GM18508 (cell line): Measurements from ENCODE around the gene ZNF708.
"Not testable (repeated sequence)": the region's sequence is repeated elsewhere in the genome, so short reads cannot be mapped to it uniquely, and the experiment has no call there.

ENCODE experiments used
- ATAC-seq: cut with Tn5 transposase; IDR thresholded peaks from one replicate; pipeline ENCODE4 v1.9.1; 2021; ENCODE audit warnings: moderate number of reproducible peaks; ENCODE audit not compliant: insufficient read depth, unreplicated experiment

The ZNF708 gene

DNA sequence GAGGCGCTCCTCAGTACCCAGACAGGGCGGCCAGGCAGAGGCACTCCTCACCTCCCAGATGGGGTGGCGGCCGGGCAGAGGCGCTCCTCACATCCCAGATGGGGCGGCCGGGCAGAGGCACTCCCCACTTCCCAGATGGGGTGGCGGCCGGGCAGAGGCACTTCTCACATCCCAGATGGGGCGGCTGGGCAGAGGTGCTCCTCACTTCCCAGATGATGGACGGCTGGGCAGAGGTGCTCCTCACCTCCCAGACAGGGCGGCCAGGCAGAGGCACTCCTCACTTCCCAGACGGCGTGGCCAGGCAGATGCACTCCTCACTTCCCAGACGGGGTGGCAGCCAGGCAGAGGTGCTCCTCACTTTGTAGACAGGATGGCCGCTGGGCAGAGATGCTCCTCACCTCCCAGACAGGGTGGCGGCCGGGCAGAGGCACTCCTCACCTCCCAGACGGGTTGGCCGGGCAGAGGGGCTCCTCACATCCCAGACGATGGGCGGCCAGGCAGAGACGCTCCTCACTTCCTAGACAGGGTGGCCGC, 68.3 kb downstream of the ZNF708 start:
- ATAC-seq: not testable (repeated sequence)

DNA sequence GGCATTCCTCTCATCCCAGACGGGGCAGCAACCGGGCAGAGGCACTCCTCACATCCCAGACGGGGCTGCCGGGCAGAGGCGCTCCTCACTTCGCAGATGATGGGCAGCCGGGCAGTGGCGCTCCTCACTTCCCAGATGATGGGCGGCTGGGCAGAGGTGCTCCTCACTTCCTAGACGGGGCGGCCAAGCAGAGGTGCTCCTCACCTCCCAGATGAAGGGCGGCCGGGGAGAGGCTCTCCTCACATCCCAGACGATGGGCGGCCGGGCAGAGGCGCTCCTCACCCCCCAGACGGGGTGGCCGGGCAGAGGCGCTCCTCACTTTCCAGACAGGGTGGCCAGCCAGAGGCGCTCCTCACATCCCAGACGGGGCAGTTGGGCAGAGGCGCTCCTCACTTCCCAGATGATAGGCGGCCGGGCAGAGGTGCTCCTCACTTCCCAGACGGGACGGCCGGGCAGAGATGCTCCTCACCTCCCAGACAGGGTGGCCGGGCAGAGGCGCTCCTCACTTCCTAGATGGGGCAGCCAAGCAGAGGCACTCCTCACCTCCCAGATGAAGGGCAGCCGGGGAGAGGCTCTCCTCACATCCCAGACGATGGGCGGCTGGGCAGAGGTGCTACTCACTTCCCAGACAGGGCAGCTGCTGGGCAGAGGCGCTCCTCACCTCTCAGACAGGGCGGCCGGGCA, 68.9 kb downstream of the ZNF708 start:
- ATAC-seq: no peak

DNA sequence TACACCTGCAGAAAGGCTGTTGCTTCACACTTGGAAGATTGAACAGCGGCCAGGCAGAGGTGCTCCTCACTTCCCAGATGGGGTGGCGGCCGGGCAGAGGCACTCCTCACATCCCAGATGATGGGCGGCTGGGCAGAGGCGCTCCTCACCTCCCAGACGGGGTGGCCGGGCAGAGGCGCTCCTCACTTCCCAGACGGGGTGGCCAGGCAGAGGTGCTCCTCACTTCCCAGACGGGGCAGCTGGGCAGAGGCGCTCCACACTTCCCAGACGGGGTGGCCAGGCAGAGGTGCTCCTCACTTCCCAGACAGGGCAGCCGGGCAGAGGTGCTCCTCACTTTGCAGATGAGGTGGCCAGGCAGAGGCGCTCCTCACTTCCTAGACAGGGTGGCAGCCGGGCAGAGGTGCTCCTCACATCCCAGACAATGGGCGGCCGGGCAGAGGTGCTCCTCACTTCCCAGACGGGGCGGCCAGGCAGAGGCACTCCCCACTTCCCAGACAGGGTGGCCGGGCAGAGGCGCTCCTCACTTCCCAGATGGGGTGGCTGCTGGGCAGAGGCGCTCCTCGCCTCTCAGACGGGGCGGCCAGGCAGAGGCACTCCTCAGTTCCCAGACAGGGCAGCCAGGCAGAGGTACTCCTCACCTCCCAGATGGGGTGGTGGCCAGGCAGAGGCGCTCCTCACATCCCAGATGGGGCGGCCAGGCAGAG, 69.6 kb downstream of the ZNF708 start:
- not testable (repeated sequence) for ATAC-seq

DNA sequence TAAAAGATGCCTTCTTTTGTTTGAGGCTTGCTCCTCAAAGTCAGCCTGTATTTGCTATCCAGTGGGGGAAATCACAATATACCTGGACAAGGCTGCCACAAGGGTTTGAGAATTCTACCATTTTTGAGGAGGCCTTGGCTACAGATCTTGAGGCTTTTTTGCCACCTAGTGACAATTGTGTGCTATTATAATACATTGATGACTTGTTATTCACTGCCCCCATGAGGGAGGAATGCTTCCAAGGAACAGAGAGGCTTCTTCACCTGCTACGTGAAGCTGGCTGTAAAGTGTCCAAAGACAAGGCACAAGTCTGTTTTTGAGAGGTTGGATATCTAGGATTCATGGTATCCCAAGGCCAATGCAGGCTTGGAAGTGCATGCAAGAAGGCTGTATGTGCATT, 72.5 kb downstream of the ZNF708 start:
- ATAC-seq: no peak
